H9 (cell line): ENCODE measurements around the gene DMD. TPM values are rescaled to one million over a fixed set of nuclear protein-coding genes. Genes with fewer than 3 reads are reported as not detected.

ENCODE experiments used
- DNase-seq: peaks from one replicate; pipeline ENCODE4 v3.0.0-alpha.2; 2017
- H2AFZ ChIP-seq: one replicate; pipeline ENCODE4 v1.6.1; 2013; ENCODE audit warnings: mild to moderate bottlenecking, low read length, control low read depth, moderate library complexity
- H2AK5ac ChIP-seq: 2 replicates; pipeline ENCODE4 v1.6.1; 2013; ENCODE audit warnings: low read length, control low read depth, mixed read lengths; ENCODE audit not compliant: insufficient read length
- H2BK120ac ChIP-seq: one replicate; pipeline ENCODE4 v1.6.1; 2013; ENCODE audit warnings: low read depth, mild to moderate bottlenecking, low read length, control low read depth, inconsistent platforms; ENCODE audit not compliant: poor library complexity, severe bottlenecking
- H2BK12ac ChIP-seq: 2 replicates; pipeline ENCODE4 v1.6.1; 2013; ENCODE audit warnings: low read length, control low read depth, mixed read lengths, low read depth; ENCODE audit not compliant: insufficient read length
- H2BK15ac ChIP-seq: 2 replicates; pipeline ENCODE4 v1.6.1; 2013; ENCODE audit warnings: low read depth, low read length, control low read depth
- H2BK20ac ChIP-seq: one replicate; pipeline ENCODE4 v1.6.1; 2013; ENCODE audit warnings: low read depth, mild to moderate bottlenecking, low read length, control low read depth, inconsistent platforms; ENCODE audit not compliant: poor library complexity, severe bottlenecking
- H2BK5ac ChIP-seq: 2 replicates; pipeline ENCODE4 v1.6.1; 2013; ENCODE audit warnings: low read length, control low read depth, mixed read lengths; ENCODE audit not compliant: insufficient read length
- H3K14ac ChIP-seq: 2 replicates; pipeline ENCODE4 v1.6.1; 2013; ENCODE audit warnings: low read length, control low read depth; ENCODE audit not compliant: insufficient read depth
- H3K18ac ChIP-seq: 2 replicates; pipeline ENCODE4 v1.6.1; 2013; ENCODE audit warnings: low read depth, mild to moderate bottlenecking, mixed read lengths, low read length, control low read depth; ENCODE audit not compliant: insufficient read length
- H3K23ac ChIP-seq: 2 replicates; pipeline ENCODE4 v1.6.1; 2013; ENCODE audit warnings: low read length, control low read depth, mixed read lengths, low read depth; ENCODE audit not compliant: insufficient read length
- H3K23me2 ChIP-seq: 2 replicates; pipeline ENCODE4 v1.6.1; 2013; ENCODE audit warnings: low read depth, mild to moderate bottlenecking, mixed read lengths, low read length, control low read depth; ENCODE audit not compliant: insufficient read length, poor library complexity, severe bottlenecking
- H3K27ac ChIP-seq: 2 replicates; pipeline ENCODE4 v1.5.1; 2013; ENCODE audit warnings: low read length, control low read depth, mixed read lengths, low read depth; ENCODE audit not compliant: insufficient read length
- H3K27me3 ChIP-seq: 2 replicates; pipeline ENCODE4 v1.6.1; 2013; ENCODE audit warnings: low read length, control low read depth, inconsistent platforms; ENCODE audit not compliant: insufficient read depth
- H3K4ac ChIP-seq: 2 replicates; pipeline ENCODE4 v1.6.1; 2013; ENCODE audit warnings: low read depth, mild to moderate bottlenecking, control low read depth, inconsistent platforms, low read length, moderate library complexity
- H3K4me1 ChIP-seq: 2 replicates; pipeline ENCODE4 v1.6.1; 2013; ENCODE audit warnings: low read length, control low read depth, inconsistent platforms; ENCODE audit not compliant: insufficient read depth
- H3K4me2 ChIP-seq: 2 replicates; pipeline ENCODE4 v1.6.1; 2013; ENCODE audit warnings: low read length, control low read depth, mixed read lengths; ENCODE audit not compliant: insufficient read length, insufficient read depth
- H3K56ac ChIP-seq: 2 replicates; pipeline ENCODE4 v1.6.1; 2013; ENCODE audit warnings: low read depth, mild to moderate bottlenecking, mixed read lengths, low read length, control low read depth; ENCODE audit not compliant: insufficient read length
- H3K79me1 ChIP-seq: 2 replicates; pipeline ENCODE4 v1.6.1; 2013; ENCODE audit warnings: low read depth, mild to moderate bottlenecking, moderate library complexity, low read length, control low read depth, inconsistent platforms; ENCODE audit not compliant: insufficient read depth, poor library complexity, severe bottlenecking
- H3K79me2 ChIP-seq: 2 replicates; pipeline ENCODE4 v1.6.1; 2013; ENCODE audit warnings: low read length, control low read depth, inconsistent platforms; ENCODE audit not compliant: insufficient read depth
- H3K9ac ChIP-seq: 2 replicates; pipeline ENCODE4 v1.6.1; 2013; ENCODE audit warnings: low read length, control low read depth, mixed read lengths; ENCODE audit not compliant: insufficient read length; ENCODE audit errors: extremely low read depth
- H3K9me3 ChIP-seq: one replicate; pipeline ENCODE4 v1.6.1; 2013; ENCODE audit warnings: low read depth, low read length, inconsistent platforms; ENCODE audit not compliant: control insufficient read depth
- H3T11ph ChIP-seq: one replicate; pipeline ENCODE4 v1.6.1; 2013; ENCODE audit warnings: mild to moderate bottlenecking, low read length, control low read depth, inconsistent platforms
- H4K20me1 ChIP-seq: one replicate; pipeline ENCODE4 v1.6.1; 2013; ENCODE audit not compliant: control insufficient read depth, insufficient read length, insufficient read depth
- H4K5ac ChIP-seq: 2 replicates; pipeline ENCODE4 v1.6.1; 2013; ENCODE audit warnings: low read depth, mild to moderate bottlenecking, mixed read lengths, low read length, control low read depth; ENCODE audit not compliant: insufficient read length
- H4K8ac ChIP-seq: replicated peaks from 2 replicates; pipeline ENCODE4 v1.6.1; 2013; ENCODE audit warnings: low read length, control low read depth, mixed read lengths, low read depth; ENCODE audit not compliant: insufficient read length
- H4K91ac ChIP-seq: 2 replicates; pipeline ENCODE4 v1.6.1; 2013; ENCODE audit warnings: low read depth, mild to moderate bottlenecking, moderate library complexity, mixed read lengths, low read length, control low read depth; ENCODE audit not compliant: insufficient read length
- H3K27ac Mint-ChIP-seq, 3 experiments: 2 replicates in 2 of 3; 3 replicates in 1 of 3; pipeline ENCODE4 v1.8.0; 2020 to 2021; ENCODE audit warnings: mixed read lengths in 3 of 3, mild to moderate bottlenecking in 1 of 3, moderate library complexity in 1 of 3
- H3K27me3 Mint-ChIP-seq: 2 replicates; pipeline ENCODE4 v1.8.0; 2021; ENCODE audit warnings: low read depth, mild to moderate bottlenecking, moderate library complexity, mixed read lengths
- H3K36me3 Mint-ChIP-seq, 3 experiments: 2 replicates in 2 of 3; 3 replicates in 1 of 3; pipeline ENCODE4 v1.8.0; 2020 to 2021; ENCODE audit warnings: low read depth in 3 of 3, mixed read lengths in 3 of 3; ENCODE audit not compliant: insufficient read depth in 1 of 3
- H3K4me1 Mint-ChIP-seq, 2 experiments: 2 replicates each; pipeline ENCODE4 v1.8.0; 2020; ENCODE audit warnings: mixed read lengths in 2 of 2
- H3K4me3 Mint-ChIP-seq, 2 experiments: 2 replicates in 1 of 2; 3 replicates in 1 of 2; pipeline ENCODE4 v1.8.0; 2020 to 2021; ENCODE audit warnings: mild to moderate bottlenecking in 2 of 2, mixed read lengths in 2 of 2, moderate library complexity in 1 of 2
- H3K9me3 Mint-ChIP-seq, 2 experiments: 2 replicates in 1 of 2; 3 replicates in 1 of 2; pipeline ENCODE4 v1.8.0; 2020; ENCODE audit warnings: mild to moderate bottlenecking in 2 of 2, mixed read lengths in 2 of 2, moderate library complexity in 1 of 2
- CTCF ChIP-seq: fragments of 200-600 bp; sonication (generic); conservative IDR thresholded peaks from 3 replicates; pipeline ENCODE4 v1.8.0; 2021; ENCODE audit warnings: antibody characterized with exemption, mild to moderate bottlenecking
- WGBS: extraction: QIAGEN DNeasy Blood & Tissue Kit; methylation state at CpG from one replicate; pipeline ENCODE4 v1.1.7; 2013; ENCODE audit warnings: missing lambda C conversion rate, low lambda C conversion rate, mixed read lengths; ENCODE audit not compliant: insufficient read length; ENCODE audit errors: extremely low coverage; 5-methylcytosine and 5-hydroxymethylcytosine counted together
- total RNA-seq: library from RNA; stranded (reverse); gene quantifications from 2 replicates; pipeline ENCODE4 v1.2.1, GENCODE V29; 2021

DMD gene
- total RNA-seq, 1 experiment from 2014 or later = 3.8 TPM

GRCh38 chrX:32871636-32872035 is 339.7 kb downstream of the DMD start:
- Mint-ChIP-seq H3K4me3 (no peak overlapping the region), H3K9me3 (peaks cover 0 to 7% of the 10 kb centered on the region in 2 experiments; a peak in 3 of 5 replicates), H3K27me3 (no peaks in the 10 kb centered on the region), H3K36me3 (no peaks in the 10 kb centered on the region; a peak in 1 of 7 replicates), H3K4me1 (peaks cover 6 to 7% of the 10 kb centered on the region in 2 experiments), H3K27ac (no peak overlapping the region)
- Histone ChIP-seq H3K56ac (no peak overlapping the region), H2BK20ac (no peak overlapping the region), H3K23me2 (no peaks in the 10 kb centered on the region), H2AK5ac (no peak overlapping the region), H3K9ac (no peak overlapping the region), H3K4me2 (no peak overlapping the region), H4K5ac (no peak overlapping the region), H3K14ac (no peak overlapping the region), H3K4me1 (no peaks in the 10 kb centered on the region), H2BK5ac (no peak overlapping the region), H2BK120ac (no peak overlapping the region), H3K79me1 (no peaks in the 10 kb centered on the region), H4K20me1 (no peaks in the 10 kb centered on the region), H2BK15ac (no peak overlapping the region), H3K9me3 (no peaks in the 10 kb centered on the region), H3T11ph (no peak overlapping the region), H3K27me3 (no peaks in the 10 kb centered on the region), H3K27ac (no peak overlapping the region), H2BK12ac (no peak overlapping the region), H3K4ac (no peak overlapping the region), H3K23ac (no peak overlapping the region), H4K8ac (no peak overlapping the region), H4K91ac (no peak overlapping the region), H3K79me2 (no peaks in the 10 kb centered on the region), H3K18ac (no peak overlapping the region), H2AFZ (no peak overlapping the region)
- no peak for TF ChIP-seq CTCF
- WGBS = no CpG with 5 or more reads among the region's 3 CpGs
- no peak for DNase-seq
